Right lobe of liver (tissue), 6 donors: ENCODE results near the gene KRTAP20-4. TPM values are rescaled to one million over a fixed set of nuclear protein-coding genes. Genes with fewer than 3 reads are reported as not detected.

Experiments used
- ATAC-seq, 4 donors: fragments of 200-7000 bp; cut with Tn5 transposase; one replicate each; pipeline ENCODE4 v1.9.1; 2020; ENCODE audit warnings: mild to moderate bottlenecking in 4 of 4, moderate library complexity in 4 of 4
- DNase-seq, 3 donors: peaks; one replicate each; pipeline ENCODE4 v3.0.0-alpha.2; 2020
- H3K27ac ChIP-seq, 3 donors: fragments of 200-600 bp; one replicate each; pipeline ENCODE4 v1.8.0; 2022
- H3K27me3 ChIP-seq, 2 donors: fragments of 200-600 bp; one replicate each; pipeline ENCODE4 v1.8.0; 2022
- H3K36me3 ChIP-seq, 4 donors: fragments of 200-600 bp; sonication (generic) in 1 of 4; one replicate each; pipeline versions ENCODE4 v1.5.1 to v1.8.0; 2017 to 2022; ENCODE audit warnings: control low read depth in 1 of 4
- H3K4me1 ChIP-seq, 4 donors: fragments of 200-600 bp; sonication (generic) in 1 of 4; one replicate each; pipeline versions ENCODE4 v1.5.1 to v1.8.0; 2017 to 2022; ENCODE audit warnings: control low read depth in 1 of 4
- H3K4me3 ChIP-seq, 3 donors: fragments of 200-600 bp; one replicate each; pipeline ENCODE4 v1.8.0; 2022
- H3K9me3 ChIP-seq, 4 donors: fragments of 200-600 bp; sonication (generic) in 1 of 4; one replicate each; pipeline versions ENCODE4 v1.5.1 to v1.8.0; 2017 to 2022; ENCODE audit warnings: control low read depth in 1 of 4
- POLR2A ChIP-seq: fragments of 450-650 bp; IDR thresholded peaks from one replicate; pipeline ENCODE4 v1.6.1; 2017; ENCODE audit warnings: antibody characterized with exemption, mild to moderate bottlenecking
- WGBS: methylation state at CpG from one replicate; pipeline ENCODE4 v1.1.6; 2018; ENCODE audit warnings: low coverage, low lambda C conversion rate; ENCODE audit not compliant: insufficient coverage; ENCODE audit errors: missing lambda C conversion rate; 5-methylcytosine and 5-hydroxymethylcytosine counted together
- intact Hi-C, 2 donors: fragments of 100-400 bp; cut with DNase I; formaldehyde crosslinking; loops; one replicate each; pipeline versions ENCODE4 v1.11.2 to v1.14.1; 2022
- small RNA-seq, 2 experiments: library from RNA; depleted of rRNA; stranded (forward); fragments of <200 nt; gene quantifications; one replicate each; pipeline ENCODE3, GENCODE V24; 2016
- total RNA-seq, 6 experiments: library from RNA; depleted of rRNA in 2 of 6; stranded (reverse); fragments of >200 nt in 2 of 6; fragmentation: NEBNext Ultra II Directional in 3 of 6; extraction: Animal tissue kit (Norgen Biotek cat#: 25700) in 3 of 6; gene quantifications; one replicate each; pipeline versions ENCODE4 v1.1.0 to v1.2.4, GENCODE V29; 2016 to 2023
- TF ChIP-seq, protein P1 (sequence below), 4 donors: fragments of 200-600 bp in 3 of 4; fragments of 450-650 bp in 1 of 4; IDR thresholded peaks; one replicate each; pipeline versions ENCODE4 v1.5.1 to v1.8.0; 2016 to 2022; ENCODE audit warnings: antibody characterized with exemption in 4 of 4, mild to moderate bottlenecking in 2 of 4
- donor health status: DM: no; HTN: yes; CAD: no.
- donor health status: DM: no; HTN: no; CAD: no.
- donor health status: DM: no; HTN: no; CAD: no.
- donor health status: DM: no; HTN: yes; CAD: no.
- donor health status: DM: no; HTN: yes; CAD: no.

The KRTAP20-4 gene
- total RNA-seq, 6 experiments from 2014 or later, result not detected

DNA sequence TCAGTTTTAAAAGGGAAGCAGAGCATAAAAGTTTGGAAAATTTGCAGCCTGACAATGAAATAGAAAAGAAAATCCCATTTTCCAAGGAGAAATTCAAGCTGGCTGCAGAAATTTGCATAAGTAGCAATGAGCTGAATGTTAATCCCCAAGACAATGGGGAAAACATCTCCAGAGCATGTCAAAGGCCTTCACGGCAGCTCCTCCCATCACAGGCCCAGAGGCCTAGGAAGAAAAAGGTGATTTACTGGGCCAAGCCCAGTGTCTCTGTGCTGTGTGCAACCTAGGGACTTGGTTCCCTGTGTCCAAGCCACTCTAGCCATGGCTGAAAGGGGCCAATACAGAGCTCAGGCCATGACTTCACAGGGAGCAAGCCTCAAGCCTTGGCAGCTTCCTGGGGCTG is 48.3 kb downstream of the KRTAP20-4 start:
- ATAC-seq (no peak), DNase-seq (no peak)
- H3K4me1 ChIP-seq, result no peaks in the 10 kb centered on the region
- intact Hi-C loops, result no loop called here
- no peaks in the 10 kb centered on the region for H3K27me3 ChIP-seq
- no peaks in the 10 kb centered on the region for H3K9me3 ChIP-seq
- no peaks in the 10 kb centered on the region for H3K36me3 ChIP-seq
- 60% methylated on average over 1 of the region's 1 CpG for WGBS
- no peak overlapping the region for H3K27ac ChIP-seq
- TF ChIP-seq, protein P1, sequence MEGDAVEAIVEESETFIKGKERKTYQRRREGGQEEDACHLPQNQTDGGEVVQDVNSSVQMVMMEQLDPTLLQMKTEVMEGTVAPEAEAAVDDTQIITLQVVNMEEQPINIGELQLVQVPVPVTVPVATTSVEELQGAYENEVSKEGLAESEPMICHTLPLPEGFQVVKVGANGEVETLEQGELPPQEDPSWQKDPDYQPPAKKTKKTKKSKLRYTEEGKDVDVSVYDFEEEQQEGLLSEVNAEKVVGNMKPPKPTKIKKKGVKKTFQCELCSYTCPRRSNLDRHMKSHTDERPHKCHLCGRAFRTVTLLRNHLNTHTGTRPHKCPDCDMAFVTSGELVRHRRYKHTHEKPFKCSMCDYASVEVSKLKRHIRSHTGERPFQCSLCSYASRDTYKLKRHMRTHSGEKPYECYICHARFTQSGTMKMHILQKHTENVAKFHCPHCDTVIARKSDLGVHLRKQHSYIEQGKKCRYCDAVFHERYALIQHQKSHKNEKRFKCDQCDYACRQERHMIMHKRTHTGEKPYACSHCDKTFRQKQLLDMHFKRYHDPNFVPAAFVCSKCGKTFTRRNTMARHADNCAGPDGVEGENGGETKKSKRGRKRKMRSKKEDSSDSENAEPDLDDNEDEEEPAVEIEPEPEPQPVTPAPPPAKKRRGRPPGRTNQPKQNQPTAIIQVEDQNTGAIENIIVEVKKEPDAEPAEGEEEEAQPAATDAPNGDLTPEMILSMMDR (IDR thresholded peaks at IDR 0.05), result no peak
- no peak for TF ChIP-seq POLR2A
- no peak overlapping the region for H3K4me3 ChIP-seq

Small RNA genes lying within 50 kb of the gene (small RNA-seq; reads per million reads assigned to genes)
- gene KRTAP20-1 (0 reads per million in 2 experiments), gene KRTAP20-3 (0 reads per million in 2 experiments), gene KRTAP20-4 (0 reads per million in 2 experiments), gene KRTAP22-1 (0 reads per million in 2 experiments), gene KRTAP22-2 (0 reads per million in 2 experiments)

Other genes with a start within 250 kb of the KRTAP20-4 start
- gene KRTAP13-2, start 248.4 kb upstream of the KRTAP20-4 start, total RNA-seq, result not detected
- gene KRTAP13-1, start 224.6 kb upstream of the KRTAP20-4 start, total RNA-seq, result not detected
- not detected for gene KRTAP13-3, start 194.7 kb upstream of the KRTAP20-4 start, total RNA-seq
- gene KRTAP13-4, start 190.4 kb upstream of the KRTAP20-4 start, total RNA-seq, result not detected
- gene KRTAP15-1, start 180.4 kb upstream of the KRTAP20-4 start, total RNA-seq, result not detected
- gene KRTAP19-1, start 140.3 kb upstream of the KRTAP20-4 start, total RNA-seq, result not detected
- not detected for gene KRTAP19-2, start 133.2 kb upstream of the KRTAP20-4 start, total RNA-seq
- gene KRTAP19-3, start 128.6 kb upstream of the KRTAP20-4 start, total RNA-seq, result not detected
- gene KRTAP19-4, start 123.5 kb upstream of the KRTAP20-4 start, total RNA-seq, result not detected
- not detected for gene KRTAP19-5, start 118.5 kb upstream of the KRTAP20-4 start, total RNA-seq
- not detected for gene KRTAP19-6, start 78.8 kb upstream of the KRTAP20-4 start, total RNA-seq
- not detected for gene KRTAP19-7, start 59.3 kb upstream of the KRTAP20-4 start, total RNA-seq
- gene KRTAP22-2, start 30.2 kb upstream of the KRTAP20-4 start, total RNA-seq, result not detected
- not detected for gene KRTAP6-3, start 28.2 kb upstream of the KRTAP20-4 start, total RNA-seq
- not detected for gene KRTAP6-2, start 21.7 kb upstream of the KRTAP20-4 start, total RNA-seq
- gene KRTAP22-1, start 19.5 kb upstream of the KRTAP20-4 start, total RNA-seq, result not detected
- gene KRTAP6-1, start 6.7 kb upstream of the KRTAP20-4 start, total RNA-seq, result not detected
- gene KRTAP20-1, start 4.2 kb upstream of the KRTAP20-4 start, total RNA-seq, result not detected
- not detected for gene KRTAP20-2, start 14.6 kb downstream of the KRTAP20-4 start, total RNA-seq
- gene KRTAP20-3, start 22.2 kb downstream of the KRTAP20-4 start, total RNA-seq, result not detected
- not detected for gene KRTAP21-3, start 98.2 kb downstream of the KRTAP20-4 start, total RNA-seq
- not detected for gene KRTAP21-2, start 126.6 kb downstream of the KRTAP20-4 start, total RNA-seq
- not detected for gene KRTAP21-1, start 134.8 kb downstream of the KRTAP20-4 start, total RNA-seq
- gene KRTAP8-1, start 192.6 kb downstream of the KRTAP20-4 start, total RNA-seq, result not detected
- not detected for gene KRTAP7-1, start 209.1 kb downstream of the KRTAP20-4 start, total RNA-seq